ENCODE measurements around the gene MAML3.

The MAML3 gene

DNA sequence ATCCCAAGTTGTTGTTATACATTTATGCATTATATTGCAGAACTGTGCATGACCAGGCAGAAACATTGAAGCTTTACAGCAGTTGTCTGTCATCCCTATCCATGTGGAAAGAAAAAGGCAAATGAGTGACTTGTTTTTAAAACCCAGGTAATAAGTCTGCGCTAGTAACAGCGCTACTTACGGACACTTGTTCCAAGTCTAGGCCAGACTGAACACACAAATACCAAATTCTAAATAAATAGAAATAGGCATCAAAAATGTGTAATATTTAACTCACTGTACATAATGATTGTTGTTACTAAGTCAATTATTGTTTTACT is 548 bp upstream of the MAML3 start:
- DNase-seq = no peak

DNA sequence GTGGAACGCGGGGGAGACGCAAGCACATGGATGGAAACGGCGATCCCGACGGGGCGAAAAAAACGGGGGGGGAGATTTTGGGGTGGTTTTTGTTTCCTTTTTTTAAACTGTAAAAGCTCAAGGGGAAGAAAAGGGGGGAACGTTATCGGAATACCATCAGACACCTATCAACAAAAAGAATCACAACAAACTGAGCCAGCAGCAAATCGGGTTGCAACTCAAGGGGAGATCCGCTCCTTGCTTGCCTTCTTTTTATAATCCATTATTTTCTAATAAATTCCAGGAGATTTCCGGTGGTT is 616 bp downstream of the MAML3 start:
- no peak for DNase-seq

DNA sequence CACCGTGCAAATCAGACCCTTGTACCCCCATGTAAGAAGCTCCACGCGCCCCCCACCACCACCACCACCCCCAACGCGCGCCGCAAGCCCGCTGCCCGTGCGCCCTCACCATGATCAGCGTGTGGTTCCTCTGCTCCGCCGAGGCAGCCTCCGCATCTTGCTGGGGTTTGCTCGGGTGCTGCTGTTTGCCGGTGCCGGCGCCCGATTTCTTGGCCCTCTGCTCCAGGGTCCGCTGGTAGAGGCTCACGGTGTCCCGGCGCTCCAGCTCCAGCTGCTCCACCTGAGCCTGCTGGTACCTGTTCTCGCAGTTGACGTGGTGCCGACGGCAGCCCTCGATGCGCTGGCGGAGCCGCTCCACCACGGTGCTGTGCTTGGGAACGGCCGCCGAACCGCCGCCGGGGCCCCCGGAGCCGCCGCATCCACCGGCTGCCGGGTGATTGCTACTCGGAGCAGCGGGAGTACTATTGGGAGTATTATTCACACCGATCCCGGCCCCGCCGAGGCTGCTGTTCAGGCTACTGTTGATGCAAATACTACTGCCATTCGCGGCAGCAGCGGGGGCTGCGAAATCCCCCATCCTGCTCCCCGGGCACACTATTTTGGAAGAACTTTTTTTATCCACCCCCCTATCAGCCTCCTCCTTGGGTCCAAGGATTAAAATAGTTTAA is 1.1 kb downstream of the MAML3 start:
- peak; percentile 37 to 48 for DNase-seq

DNA sequence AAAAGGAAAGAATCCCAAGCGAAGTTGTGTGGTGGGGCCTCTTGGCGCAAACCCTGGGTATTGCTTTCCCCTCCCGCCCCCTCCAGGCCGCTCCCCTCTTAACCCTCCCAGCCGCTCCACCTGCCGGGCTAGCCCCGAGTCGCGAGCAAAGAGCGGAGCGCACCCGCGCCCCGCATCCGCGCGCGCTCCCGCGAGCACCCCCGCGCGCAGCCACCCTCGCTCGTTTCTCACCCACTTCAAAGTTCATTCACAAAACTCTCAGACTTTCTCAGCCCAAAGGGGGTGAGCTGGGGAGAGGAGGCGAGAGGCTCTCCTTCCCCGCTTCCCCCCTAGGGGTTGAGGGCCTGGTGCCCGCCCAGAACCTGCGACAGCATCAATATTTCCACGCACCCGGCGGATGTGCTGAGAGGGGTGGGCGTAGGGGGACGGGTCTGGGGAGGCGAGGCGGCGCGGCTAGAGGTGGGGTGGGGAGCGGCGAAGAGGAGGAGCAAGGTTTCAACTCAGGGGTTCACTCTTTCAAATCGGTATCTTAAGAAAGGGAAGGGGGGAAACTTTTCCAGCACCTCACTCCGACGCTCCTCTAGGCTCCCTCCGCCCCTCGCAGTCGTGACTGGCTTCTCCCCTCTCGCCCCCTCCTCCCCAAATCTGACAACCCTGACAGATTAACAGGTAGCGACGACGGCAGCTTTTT is 1.8 kb downstream of the MAML3 start:
- peak; percentile 57 to 67 for DNase-seq

DNA sequence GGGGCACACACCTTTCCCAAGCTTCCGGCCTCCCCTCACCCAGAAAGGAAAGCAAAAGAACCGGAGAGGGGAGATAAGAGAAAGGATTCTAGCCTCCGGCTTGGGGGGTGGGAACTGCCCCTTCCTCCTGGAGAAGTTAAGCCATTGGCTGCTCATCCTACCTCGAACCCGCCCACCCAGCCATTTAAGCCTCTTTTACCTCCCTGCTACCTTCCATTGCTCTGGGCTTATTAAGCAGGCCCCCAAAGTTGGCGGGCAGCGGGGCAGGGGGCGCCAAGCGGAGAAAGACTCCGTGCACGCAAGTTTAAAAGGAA is 2.3 kb downstream of the MAML3 start:
- peak; percentile 44 to 54 for DNase-seq

DNA sequence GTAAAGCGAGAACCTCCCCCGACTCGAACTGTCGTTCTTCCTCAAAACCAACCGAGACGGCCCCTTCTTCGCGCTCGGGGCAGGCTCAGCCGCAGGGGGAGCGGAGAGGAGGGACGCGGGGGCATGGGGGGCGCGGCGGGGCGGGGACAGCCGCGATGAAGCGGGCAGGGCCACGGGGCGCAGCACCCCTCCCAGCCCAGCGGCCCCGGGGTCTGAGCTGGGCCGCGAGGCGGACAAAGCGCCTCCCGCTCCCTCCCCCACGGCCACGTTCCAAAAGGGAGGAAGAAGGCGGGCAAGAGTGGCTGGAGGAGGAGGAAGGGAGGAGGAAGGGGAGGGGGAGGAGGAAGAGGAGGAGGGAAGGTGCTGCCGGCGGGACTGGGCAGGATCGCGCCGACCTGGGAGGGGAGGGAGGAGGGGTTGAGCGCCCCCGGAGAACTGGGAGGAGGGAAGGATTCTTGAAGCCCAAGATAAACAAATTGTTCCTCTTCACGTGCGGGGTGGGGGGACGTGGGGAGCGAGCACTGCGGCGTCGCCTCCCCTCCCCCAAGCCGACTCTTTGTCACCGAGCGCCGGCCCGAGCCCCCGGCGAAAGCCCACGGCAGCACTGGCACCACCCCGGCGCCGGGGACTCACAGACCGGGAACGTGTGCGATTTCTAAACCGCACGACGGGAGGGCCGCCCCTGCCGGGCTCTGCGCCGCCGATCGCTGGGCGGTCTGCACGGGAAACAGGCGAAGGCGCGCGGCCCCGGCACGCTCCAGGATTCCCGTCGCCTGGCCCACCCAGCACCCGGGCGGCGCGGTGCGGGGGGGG is 2.9 kb downstream of the MAML3 start:
- DNase-seq = peak; percentile 38 to 47

DNA sequence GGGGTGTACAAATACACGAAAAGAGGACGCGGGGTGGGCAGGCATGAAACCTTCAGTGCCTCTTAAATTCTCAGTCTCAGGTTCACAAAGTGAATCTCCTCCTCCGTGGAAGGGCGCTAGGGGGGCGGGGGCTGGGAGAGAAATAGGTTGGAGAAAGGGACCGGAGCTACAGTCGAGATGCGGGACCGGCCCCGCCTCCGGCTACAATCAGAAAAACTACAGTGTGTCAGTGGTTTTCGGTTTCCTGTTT is 3.4 kb downstream of the MAML3 start:
- DNase-seq = peak; percentile 57 to 67

DNA sequence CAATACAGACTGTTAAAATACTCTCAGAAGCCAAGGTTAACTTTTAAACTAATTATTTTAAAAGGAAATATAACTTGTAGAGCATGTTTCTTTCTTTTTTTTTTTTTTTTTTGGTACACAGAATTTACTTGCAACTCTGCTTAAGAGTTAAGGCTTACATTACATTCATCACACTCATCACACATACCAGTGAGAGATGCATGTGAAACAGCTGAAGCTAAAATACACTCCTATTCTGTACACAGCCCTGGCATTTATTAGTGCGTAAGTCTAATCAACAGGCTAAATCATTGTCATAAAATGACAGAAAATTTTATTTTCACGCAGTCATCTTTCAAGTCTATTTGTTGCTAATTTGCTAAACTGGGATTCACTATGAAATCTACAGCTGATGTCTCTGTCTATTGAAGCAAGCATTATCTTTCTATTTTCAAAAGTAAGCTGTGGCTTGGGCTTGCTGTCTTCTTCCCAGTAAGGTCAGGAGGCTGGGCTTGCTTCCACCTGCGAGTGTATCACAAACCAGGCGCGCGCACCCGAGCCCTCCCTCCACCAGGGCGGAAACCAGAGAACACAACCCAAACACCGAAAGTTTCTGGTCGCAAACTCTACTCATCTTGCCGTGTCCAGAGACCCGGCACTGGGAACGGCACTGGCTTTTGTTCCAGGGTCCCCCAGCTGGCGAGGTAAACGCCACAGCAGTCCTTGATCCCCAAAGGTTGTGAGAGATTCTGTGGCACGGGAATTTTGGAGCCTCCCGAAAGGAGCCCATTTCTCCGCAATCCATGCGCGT is 3.9 kb downstream of the MAML3 start:
- peak; percentile 56 to 62 for DNase-seq

DNA sequence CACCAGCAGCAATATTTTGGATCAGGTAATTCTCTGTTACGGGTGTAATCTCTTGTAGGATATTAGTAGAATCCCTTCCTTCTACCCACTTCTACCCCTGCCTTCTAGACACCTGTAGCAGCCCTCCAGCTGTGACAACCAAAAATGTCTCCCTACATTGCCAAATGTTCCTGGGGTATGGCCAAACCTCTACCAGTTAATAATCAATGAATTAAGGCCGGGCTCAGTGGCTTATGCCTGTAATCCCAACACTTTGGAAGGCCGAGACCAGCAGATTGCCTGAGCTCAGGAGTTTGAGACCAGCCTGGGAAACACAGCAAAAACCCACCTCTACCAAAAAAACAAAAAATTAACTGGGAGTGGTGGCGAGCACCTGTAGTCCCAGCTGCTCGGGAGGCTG is 9.9 kb downstream of the MAML3 start:
- DNase-seq = no peak

DNA sequence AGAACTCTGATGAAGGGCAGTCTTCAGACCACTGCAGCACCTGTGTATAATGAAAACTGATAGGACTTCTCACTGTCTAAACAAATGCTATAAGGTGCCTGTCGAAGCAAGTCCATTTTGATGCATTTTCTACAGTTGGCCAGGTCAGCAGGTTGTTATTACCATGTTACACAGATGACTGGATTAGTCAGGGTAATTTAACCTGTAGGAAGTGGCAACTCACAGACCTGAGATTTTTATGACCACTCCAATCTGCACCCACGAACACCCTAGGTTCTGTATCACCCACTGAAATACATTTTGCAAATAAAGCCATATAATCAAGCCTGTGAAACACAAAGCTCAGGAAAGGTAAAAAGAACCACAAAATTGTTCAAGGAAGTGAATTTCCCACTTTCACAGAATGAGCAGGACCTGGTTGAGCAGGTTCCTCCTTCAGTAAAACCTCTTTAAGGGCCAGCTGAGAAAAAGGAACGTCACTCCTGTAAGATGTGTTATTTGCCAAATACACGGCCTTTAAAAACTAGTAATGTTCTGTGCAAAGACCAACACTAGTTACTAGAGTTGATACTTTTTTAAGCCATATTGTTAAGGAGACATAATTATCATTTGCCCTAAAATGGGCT is 12.7 kb downstream of the MAML3 start:
- DNase-seq = no peak

DNA sequence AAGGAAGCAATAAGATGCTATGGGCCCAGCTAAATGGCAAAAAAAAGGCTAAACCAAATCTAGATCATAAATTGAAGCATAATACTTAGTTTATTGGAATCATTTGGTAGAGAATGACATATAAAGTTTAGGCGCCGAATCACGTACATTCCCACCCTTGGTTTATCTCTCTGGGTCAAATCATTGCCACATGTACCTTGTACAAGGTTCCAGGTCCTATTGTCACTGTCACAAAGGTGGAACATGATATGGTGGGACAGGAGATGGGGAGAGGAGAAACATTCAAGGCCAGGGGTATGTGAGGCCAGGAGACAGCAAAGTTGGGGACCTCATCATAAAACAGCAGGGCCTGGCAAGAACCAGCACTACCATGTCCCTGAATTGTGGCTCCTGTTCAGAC is 13.4 kb downstream of the MAML3 start:
- no peak for DNase-seq

DNA sequence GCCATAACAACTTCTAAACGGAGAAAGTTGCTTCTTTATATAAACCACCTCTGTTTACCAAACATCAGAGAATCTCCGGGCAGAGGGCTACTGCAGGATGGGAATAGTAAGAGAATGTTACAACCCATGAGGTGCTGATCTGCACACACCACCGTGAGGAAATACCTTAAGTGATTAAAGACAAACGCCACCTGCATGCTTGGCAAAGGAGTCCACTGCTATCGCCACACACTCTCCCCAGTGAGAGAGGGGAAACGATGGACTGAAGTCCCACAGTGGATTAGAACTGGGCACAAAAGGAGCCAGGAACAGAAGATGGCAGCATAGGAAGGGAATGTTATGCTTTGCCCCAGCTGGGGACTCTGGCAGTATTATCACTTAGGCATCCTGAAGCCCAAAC is 15.6 kb downstream of the MAML3 start:
- DNase-seq = no peak

DNA sequence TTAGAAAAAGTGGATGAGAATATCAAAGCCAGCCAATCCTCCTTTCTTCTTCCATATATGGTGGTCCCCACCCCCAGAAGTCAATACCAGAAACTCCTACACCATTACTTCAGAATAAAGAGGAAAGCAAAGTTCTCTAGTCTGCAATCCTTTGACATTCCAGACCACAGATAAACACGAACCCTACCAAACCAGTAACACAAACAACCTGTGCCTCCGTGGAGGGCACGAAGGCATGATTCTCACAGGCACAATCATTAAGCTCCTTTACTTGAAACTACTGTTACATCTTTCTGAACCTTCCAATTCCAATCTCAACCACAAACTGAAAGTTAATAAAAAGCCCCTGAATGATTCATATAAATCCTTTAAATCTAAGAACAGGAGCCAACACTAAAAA is 16.3 kb downstream of the MAML3 start:
- DNase-seq = no peak

DNA sequence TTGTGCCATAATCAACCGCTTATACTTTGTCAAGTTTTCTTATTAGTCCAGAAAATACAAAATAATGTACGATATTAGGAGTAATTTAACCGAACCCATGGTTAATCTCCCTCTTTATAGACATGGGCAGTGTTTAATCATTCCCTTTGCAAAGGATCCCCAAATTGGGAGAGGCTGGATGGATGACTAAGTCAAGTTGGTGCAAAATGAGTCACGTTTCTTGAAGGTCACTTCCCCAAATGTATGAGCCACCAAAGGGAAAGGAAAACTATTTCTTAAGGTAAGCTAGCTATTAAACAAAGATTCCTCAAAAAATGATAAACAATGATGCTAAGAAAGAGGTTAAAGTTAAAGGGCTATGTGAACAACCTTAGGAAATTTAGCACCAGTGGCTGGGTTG is 17.5 kb downstream of the MAML3 start:
- no peak for DNase-seq

DNA sequence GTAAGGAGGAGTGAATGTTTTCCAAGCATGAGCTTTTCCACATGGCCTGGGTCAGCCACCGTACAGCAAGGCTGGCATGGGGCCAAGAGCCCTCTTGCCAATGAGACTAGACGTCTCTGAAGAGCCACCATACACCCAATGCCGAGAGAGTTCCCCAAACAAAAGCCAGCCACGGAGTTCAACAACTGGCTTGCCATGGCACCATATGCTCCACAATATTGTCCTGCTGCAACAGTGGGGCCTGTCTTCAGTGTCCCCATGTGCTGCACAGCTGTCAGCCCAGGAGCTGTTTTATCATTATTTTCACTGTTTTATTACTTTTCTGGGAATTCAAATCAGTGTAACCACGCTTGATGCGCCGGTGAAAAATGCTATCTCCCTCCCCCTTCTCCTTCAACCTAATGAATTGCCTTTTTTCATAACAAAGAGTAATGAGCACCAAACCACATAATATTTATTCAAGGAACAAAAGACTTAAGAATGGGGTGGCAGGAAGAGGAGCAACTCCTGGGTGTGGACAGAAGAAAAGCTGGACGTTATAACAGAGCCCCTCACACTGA is 18.4 kb downstream of the MAML3 start:
- DNase-seq = no peak

DNA sequence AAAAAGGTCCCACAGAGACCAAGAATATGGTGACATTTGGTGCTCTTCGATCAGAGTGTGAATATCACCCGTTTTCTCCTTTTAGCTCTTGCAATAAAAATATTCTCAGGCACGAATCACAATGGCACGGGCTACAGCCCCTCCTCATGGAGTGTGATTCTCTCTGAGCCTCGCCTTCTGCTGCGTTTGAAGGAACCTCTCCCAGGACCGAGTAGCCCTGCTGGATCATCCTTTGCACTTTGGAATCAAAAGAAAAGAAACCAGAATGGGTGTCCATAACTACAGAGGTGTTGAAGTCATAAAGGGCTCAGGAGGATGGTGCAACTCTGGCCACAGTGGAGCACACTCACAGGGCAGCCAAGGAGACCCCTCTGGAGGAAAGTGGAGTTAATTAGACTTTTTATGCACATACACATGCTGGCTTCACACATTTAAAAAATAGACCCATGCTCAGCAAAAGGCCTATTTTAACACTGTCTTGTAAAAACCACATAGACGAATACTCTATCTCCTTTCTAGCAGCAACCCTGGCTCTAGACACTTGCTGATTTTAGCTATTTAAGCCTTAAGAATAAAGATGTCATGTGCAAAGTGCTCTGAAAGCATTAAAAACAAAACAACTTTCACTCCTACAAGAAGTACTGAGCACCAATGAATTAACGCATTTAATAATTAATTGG is 19.1 kb downstream of the MAML3 start:
- no peak for DNase-seq

DNA sequence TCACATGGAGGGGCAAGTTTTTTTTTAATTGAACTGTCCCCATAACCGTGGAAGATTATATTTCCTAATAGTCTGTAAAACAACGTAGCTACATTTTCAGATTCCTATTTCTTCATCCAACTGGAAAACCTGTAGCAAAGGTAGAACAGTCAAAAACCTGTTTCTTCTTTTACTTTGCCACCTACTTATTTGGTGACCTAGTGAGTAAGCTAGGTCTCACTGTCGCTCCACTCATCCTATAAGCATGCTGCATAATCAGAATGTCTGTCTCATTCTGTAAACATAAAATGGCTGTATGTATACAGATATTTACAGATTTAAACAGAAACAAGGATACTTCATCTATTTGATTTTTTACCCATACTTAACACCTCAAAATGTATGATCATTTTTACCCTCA is 20.4 kb downstream of the MAML3 start:
- no peak for DNase-seq

DNA sequence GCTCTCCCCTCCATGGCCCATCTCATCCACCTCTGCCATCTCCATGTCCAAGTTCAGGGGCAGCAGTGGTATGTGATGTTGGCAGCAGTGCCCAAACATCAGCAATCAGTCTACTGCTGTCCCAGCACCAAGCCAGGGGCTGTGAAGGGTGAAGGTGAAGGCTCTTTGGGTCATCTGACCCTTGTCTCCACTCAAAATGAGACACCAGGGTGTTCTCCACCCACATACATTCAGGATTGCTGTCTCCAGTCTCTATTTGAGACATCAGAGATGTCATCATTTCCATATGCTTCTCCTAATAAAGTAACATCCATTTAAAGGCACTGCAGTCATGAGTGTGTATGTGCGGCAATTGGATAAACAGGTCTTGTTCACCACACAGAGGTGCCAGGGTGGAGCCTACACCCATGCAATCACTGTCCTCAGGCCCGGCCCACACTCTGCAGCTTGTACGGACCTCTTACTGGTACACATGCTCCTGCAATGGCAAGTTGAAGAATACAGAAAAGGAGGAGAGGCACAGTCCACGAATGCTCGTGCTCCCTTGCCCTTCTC is 22.2 kb downstream of the MAML3 start:
- DNase-seq = no peak

DNA sequence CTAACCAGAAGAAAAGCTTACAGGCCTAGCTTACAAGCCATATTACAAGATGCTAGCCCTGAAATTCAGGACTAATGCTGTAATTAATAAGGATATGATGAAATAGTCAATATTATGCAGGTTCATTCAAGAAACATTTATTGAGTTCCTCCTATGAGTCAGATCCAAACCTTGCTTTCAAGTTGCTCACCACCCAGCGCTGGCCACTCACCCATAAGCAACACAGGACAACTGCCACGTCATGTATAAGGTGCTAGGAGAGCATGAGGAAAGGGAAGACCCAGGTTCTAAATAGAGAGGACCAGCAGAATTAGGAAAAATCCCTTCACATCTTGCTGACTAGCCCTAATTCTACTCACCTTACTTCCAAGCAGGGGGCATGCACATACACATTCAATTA is 23.3 kb downstream of the MAML3 start:
- no peak for DNase-seq

DNA sequence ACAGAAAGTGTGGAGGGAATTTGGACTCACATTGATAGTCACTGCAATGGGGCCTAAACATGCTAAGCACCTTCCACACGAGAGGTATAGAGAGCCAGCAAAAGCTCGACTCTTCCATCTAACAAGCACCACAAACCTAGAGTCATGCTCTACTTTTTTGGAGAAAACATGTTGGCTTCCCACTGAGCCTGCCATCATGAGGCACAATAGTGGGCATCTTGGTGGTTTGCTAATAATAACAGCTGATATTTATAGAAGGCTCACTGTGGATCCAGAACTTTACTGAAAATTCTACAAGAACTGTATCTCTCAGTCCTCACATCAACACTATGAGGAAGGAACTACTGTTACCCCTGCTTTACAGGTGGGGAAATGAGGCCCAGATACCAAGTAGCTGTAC is 26.6 kb downstream of the MAML3 start:
- no peak for DNase-seq

DNA sequence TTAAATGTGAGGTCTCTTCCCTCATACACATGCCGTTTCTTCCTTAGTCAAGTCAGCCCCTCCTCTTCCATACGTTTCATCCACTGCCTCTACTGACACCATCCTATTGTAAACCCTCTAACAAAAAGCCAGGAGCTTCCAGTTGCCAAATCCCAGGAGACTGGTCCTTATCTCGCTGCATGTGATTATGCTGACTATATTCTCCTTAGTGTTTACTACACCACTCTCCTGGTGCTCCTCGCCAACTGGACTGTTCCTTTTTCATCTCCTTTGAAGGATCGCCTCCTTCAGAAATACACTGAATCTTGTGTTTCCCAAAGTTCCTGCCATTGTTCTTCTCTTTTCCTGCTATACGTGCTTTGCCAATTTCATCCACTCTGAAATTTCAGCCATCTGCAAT is 27.7 kb downstream of the MAML3 start:
- DNase-seq = no peak

DNA sequence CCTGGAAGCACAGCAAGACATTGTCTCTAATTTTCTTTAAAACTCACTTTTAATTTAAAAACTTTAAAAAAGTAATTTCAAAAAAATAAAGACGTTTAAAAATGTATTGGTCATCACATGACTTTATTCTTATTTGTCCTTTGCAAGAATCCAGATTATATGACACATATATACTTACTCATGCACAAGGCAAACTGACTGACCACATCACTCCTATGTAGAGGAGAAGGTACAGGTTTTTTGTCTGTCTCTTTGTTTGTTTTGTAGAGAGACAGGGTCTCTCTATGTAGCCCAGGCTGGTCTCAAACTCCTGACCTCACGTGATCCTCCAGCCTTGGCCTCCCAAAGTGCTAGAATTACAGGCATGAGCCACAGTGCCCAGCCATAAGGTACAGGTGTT is 28.6 kb downstream of the MAML3 start:
- DNase-seq = no peak

Measured in activated CD4-positive, alpha-beta T cell treated with anti-CD3 and anti-CD28 coated beads, Interleukin-2, amount 50 U/mL, for 48 hours (primary cell).